ENCODE results near the gene IFI30. TPM values are rescaled to one million over a fixed set of nuclear protein-coding genes. Genes with fewer than 3 reads are reported as not detected.

IFI30 gene
- total and polyA plus RNA-seq, 2 donors (not counting 1 experiment from before 2014, with no cell fraction given), result 8.8 to 50.9 TPM

DNA sequence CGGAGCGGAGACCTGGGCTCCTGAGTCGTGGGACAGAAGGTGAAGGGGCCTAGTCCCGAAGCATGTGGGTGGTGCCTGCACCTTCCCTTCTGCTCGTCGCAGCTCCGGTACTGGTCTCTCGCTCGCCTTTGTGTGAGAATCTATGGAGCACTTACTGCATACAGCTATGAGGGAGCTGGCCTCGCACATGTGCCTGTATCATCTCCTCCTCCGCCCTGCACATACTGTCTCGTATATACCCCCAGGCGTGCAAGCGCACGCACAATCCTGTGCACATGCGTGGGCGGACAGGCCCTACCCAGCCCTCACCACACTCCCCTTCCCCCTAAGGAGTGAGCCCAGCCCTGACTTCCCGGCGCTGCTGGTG lies 12.0 kb upstream of the IFI30 start:
- Histone ChIP-seq H3K4me3 (replicated peaks in 1 of 4; ENCODE audit: control extremely low read depth in 1 of 4, insufficient read depth in 1 of 4, low read depth in 3 of 4, low read length in 4 of 4) (peak overlapping the region in 3 of 4 experiments; percentile 2 to 28 (median 27)), H3K36me3 (ENCODE audit: control insufficient read depth, insufficient read depth, low read length) (peaks cover 14% of the 10 kb centered on the region), H3K4me1 (ENCODE audit: control insufficient read depth, extremely low read depth, insufficient read depth, low read length) (peaks cover 14% of the 10 kb centered on the region), H4K20me1 (ENCODE audit: control insufficient read depth, extremely low read depth, insufficient read depth, low read length) (no peaks in the 10 kb centered on the region), H2AFZ (ENCODE audit: low read length) (no peak overlapping the region), H3K79me2 (ENCODE audit: control insufficient read depth, insufficient read depth, low read length) (no peaks in the 10 kb centered on the region), H3K9ac (ENCODE audit: insufficient read depth, low read length) (no peak overlapping the region), H3K27me3 (ENCODE audit: control insufficient read depth, insufficient read depth, low read length) (no peaks in the 10 kb centered on the region), H3K9me3 (ENCODE audit: control insufficient read depth, insufficient read depth, low read depth, low read length) (no peaks in the 10 kb centered on the region), H3K4me2 (ENCODE audit: extremely low read depth, insufficient read depth, low read length) (peak overlapping the region; percentile 66), H3K27ac (ENCODE audit: insufficient read depth, low read length) (no peak overlapping the region)
- no peak for TF ChIP-seq CTCF (conservative IDR thresholded peaks at IDR 0.05 in 1 of 2, IDR thresholded peaks at IDR 0.05 in 1 of 2; ENCODE audit: low read depth in 1 of 2, low read length in 2 of 2)
- TF ChIP-seq EZH2 (IDR thresholded peaks at IDR 0.05; ENCODE audit: low read length, missing control alignments), result no peak
- DNase-seq (ENCODE audit: low read depth in 2 of 2), result no peak

DNA sequence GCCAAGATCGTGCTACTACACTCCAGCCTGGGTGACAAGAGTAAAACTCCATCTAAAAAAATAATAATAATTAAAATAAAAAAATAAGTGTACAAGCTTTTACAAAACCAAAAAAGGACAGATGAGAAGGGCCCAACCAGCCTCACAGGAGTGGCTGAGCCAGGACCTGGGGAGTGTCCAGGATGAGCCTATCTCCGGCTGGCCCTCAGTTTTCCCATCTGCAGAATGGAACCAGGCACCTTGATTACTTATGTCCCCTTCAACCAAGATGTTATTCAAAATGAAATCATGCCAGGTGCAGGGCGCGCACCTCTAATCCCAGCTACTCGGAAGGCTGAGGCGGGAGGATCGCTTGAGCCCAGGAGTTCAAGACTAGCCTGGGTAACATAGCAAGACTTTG lies 9.5 kb upstream of the IFI30 start:
- no peaks in the 10 kb centered on the region for H3K79me2 ChIP-seq (ENCODE audit: control insufficient read depth, insufficient read depth, low read length)
- H3K9ac ChIP-seq (ENCODE audit: insufficient read depth, low read length), result no peak overlapping the region
- no peak overlapping the region for H2AFZ ChIP-seq (ENCODE audit: low read length)
- H3K36me3 ChIP-seq (ENCODE audit: control insufficient read depth, insufficient read depth, low read length), result peaks cover 25% of the 10 kb centered on the region
- H3K4me1 ChIP-seq (ENCODE audit: control insufficient read depth, extremely low read depth, insufficient read depth, low read length), result peaks cover 8% of the 10 kb centered on the region
- TF ChIP-seq EZH2 (IDR thresholded peaks at IDR 0.05; ENCODE audit: low read length, missing control alignments), result no peak
- no peak for DNase-seq (ENCODE audit: low read depth in 2 of 2)
- H4K20me1 ChIP-seq (ENCODE audit: control insufficient read depth, extremely low read depth, insufficient read depth, low read length), result no peaks in the 10 kb centered on the region
- no peaks in the 10 kb centered on the region for H3K9me3 ChIP-seq (ENCODE audit: control insufficient read depth, insufficient read depth, low read depth, low read length)
- H3K27me3 ChIP-seq (ENCODE audit: control insufficient read depth, insufficient read depth, low read length), result no peaks in the 10 kb centered on the region
- H3K4me3 ChIP-seq (replicated peaks in 1 of 4; ENCODE audit: control extremely low read depth in 1 of 4, insufficient read depth in 1 of 4, low read depth in 3 of 4, low read length in 4 of 4), result no peak overlapping the region
- H3K4me2 ChIP-seq (ENCODE audit: extremely low read depth, insufficient read depth, low read length), result no peak overlapping the region
- no peak overlapping the region for H3K27ac ChIP-seq (ENCODE audit: insufficient read depth, low read length)

GRCh38 chr19:18165794-18166544 lies 7.6 kb upstream of the IFI30 start:
- Histone ChIP-seq H4K20me1 (ENCODE audit: control insufficient read depth, extremely low read depth, insufficient read depth, low read length) (no peaks in the 10 kb centered on the region), H3K79me2 (ENCODE audit: control insufficient read depth, insufficient read depth, low read length) (no peaks in the 10 kb centered on the region), H3K9me3 (ENCODE audit: control insufficient read depth, insufficient read depth, low read depth, low read length) (no peaks in the 10 kb centered on the region), H3K4me3 (replicated peaks in 1 of 4; ENCODE audit: control extremely low read depth in 1 of 4, insufficient read depth in 1 of 4, low read depth in 3 of 4, low read length in 4 of 4) (no peak overlapping the region), H3K36me3 (ENCODE audit: control insufficient read depth, insufficient read depth, low read length) (peaks cover 23% of the 10 kb centered on the region), H3K4me2 (ENCODE audit: extremely low read depth, insufficient read depth, low read length) (no peak overlapping the region), H2AFZ (ENCODE audit: low read length) (no peak overlapping the region), H3K4me1 (ENCODE audit: control insufficient read depth, extremely low read depth, insufficient read depth, low read length) (peaks cover 4% of the 10 kb centered on the region), H3K27me3 (ENCODE audit: control insufficient read depth, insufficient read depth, low read length) (no peaks in the 10 kb centered on the region), H3K27ac (ENCODE audit: insufficient read depth, low read length) (no peak overlapping the region), H3K9ac (ENCODE audit: insufficient read depth, low read length) (no peak overlapping the region)
- no peak for DNase-seq (ENCODE audit: low read depth in 2 of 2)
- TF ChIP-seq CTCF (conservative IDR thresholded peaks at IDR 0.05 in 1 of 2, IDR thresholded peaks at IDR 0.05 in 1 of 2; ENCODE audit: low read depth in 1 of 2, low read length in 2 of 2), result no peak
- no peak for TF ChIP-seq EZH2 (IDR thresholded peaks at IDR 0.05; ENCODE audit: low read length, missing control alignments)

Data from fibroblast of lung (primary cell).